8988T (cell line): ENCODE results near the gene LPP.

Experiments used
- DNase-seq: peaks from one replicate; pipeline ENCODE4 v3.0.0; 2011

LPP gene

DNA sequence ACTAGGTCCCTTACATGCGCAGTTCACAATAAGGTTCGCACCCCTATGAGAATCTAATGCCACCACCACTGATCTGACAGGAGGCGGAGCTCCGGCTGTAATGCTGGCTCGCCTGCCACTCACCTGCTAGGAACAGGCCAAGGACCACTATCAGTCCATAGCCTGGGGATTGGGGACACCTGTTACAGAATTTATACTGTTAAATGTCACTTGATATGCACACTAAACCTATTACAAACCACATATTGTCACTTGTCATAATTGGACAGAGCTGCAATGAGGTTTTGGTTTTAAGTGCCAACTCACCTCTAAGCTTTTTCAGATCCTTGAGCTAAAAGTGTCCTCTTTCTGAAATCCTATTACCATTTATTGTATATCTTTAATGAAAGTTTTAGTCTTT, 509.9 kb downstream of the LPP start:
- no peak for DNase-seq

DNA sequence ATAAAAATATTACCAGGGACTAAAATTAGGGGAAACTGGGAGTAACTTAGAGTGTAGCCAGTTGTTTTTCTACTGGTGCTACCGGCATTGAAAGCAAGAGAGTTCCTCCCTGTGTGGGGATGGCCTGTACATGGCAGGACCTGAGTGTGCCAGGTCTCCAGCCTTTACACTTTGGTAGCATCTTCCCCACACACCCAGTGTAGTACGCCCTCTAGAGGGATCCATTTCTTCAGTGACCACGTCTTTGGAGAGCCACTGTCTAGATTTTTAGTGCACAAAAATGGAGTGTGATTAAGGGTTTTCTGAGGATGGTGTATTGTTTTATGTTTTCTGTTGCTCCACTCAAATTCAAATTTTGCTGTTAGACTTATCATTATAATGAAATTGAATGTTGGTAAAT, 510.8 kb downstream of the LPP start:
- DNase-seq: peak; percentile 19

DNA sequence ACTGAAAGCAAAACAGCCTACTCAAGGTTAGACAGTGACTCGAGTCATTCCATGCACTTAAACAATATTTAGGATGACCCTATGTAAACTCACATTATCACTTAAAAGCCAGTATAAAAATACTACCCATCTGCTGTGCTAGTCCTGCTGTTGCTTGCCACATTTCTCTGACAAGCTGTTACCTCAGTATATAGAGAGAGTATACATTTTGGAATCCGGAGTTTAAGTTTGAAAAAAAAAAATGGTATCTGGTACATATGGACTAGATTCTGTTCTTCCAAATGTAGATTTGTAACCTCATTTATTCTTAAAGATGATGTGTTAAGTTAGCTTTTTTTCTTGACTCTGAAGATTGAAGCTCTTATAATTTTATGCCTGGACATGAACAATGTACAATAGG, 514.0 kb downstream of the LPP start:
- DNase-seq: no peak

DNA sequence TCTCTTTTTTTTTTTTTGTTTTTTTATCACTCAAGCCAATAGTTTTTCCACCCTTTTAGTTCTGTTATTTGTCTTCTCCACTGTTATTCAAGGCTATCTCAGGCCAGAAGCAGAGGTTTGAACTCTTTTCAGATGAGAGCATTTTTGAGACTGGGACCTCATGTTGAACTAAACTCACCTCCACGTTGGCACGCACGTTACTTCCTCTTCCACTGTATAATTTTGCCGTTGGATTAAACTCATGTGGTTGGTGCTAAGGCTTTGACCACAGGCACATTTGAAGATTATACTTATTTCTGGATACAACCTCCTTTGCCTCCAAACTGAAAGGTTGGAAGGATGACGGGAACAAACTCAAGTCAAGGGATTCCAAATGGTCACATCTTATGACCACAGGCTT, 516.5 kb downstream of the LPP start:
- DNase-seq: no peak

DNA sequence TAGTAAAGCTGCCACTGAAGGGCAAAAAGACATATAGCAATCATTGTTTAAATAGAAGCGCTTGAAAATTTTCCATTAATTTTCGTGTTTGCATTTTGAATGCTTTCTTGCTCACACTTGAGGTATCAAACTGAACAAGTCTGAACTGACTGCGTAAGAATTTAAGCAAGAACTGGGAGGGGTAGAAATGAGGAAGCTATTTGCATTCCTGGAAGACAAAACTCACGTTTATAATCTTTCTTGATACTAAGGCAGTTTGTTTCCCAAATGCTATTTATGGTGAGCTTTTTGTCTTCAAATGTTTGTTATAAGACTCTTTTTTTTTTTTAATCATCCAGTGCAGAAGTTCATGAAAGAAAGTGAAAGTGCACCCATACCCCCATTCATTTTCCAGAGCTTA, 518.0 kb downstream of the LPP start:
- no peak for DNase-seq

DNA sequence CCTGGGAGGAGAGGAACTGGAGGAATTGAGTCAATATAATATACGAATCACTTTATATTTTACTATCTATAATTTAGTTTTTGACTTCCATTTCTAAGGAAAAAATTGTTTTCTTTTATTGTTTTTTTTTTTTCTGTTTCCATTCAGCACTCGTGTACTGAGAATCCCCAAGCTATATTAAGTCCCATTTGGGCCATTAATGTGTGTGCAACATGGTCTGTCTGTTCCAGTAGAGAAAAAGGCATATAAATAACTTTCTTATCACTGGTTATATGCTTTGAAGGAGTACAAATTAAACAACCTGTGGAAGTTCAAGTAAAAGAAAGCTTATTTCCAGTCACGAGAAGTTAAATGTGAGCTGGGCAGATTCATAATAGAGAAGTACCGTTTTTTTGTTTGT, 518.9 kb downstream of the LPP start:
- no peak for DNase-seq

- no peak for DNase-seq
Observed at GRCh38 chr3:188673646-188674186, 519.8 kb downstream of the LPP start.

DNA sequence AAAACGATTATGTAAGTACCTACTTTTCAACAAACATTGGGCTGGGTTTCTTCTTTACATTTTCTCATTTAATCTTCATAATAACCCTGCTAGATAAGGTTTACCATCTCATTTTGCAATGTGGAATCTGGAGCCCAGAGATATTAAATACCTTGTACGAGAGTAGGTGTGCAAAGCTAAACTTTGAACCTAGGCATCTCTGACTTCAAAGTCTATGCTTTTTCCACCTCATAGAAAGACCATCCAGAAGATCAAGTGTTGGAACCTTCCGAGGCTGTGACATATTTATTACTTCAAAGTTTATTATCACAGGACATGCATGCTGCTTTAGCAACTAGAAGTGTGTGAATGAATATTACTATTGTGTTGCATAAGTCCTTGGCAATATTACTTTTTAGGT, 520.6 kb downstream of the LPP start:
- no peak for DNase-seq

GRCh38 chr3:188677344-188677743, 523.4 kb downstream of the LPP start:
- DNase-seq: no peak

GRCh38 chr3:188680189-188680588, 526.2 kb downstream of the LPP start:
- DNase-seq: no peak

DNA sequence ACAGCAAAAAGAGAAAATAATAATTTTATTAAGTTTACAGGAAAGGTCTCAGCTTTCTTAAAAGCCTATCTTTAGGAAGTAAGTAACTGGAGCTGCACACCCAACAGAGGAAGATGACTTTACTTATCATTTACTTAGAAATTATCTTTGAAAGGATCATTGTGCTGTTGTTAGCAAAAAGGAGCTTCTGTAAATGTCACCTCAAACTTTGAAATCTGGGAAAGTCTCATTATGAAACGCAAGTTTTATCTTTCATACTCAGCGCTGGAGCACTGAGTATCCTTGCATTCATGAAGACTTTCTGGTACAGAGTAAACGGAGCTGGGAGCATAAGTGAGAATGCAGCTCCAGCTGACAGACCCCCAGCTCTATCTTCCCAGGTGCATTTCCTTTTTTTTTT, 526.6 kb downstream of the LPP start:
- DNase-seq: no peak

DNA sequence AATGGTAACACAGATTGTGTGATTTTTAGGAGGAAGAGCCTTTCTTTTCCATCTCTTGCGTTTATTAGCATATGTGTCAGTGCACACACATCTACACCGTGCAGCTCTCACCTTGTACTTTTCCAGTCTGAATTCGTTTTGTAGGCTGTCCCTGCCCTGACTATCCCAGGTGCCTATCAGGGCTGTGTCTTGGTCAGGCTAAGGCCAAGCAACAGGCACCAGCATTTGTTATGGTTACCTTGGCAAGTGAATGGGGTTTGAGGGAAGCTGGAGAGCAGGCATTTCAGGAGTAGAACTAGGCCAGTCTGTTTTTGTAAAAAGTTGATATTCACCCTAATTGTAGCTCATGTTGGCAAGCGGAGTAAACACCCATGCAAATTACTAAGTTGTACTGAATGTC, 528.4 kb downstream of the LPP start:
- DNase-seq: no peak

DNA sequence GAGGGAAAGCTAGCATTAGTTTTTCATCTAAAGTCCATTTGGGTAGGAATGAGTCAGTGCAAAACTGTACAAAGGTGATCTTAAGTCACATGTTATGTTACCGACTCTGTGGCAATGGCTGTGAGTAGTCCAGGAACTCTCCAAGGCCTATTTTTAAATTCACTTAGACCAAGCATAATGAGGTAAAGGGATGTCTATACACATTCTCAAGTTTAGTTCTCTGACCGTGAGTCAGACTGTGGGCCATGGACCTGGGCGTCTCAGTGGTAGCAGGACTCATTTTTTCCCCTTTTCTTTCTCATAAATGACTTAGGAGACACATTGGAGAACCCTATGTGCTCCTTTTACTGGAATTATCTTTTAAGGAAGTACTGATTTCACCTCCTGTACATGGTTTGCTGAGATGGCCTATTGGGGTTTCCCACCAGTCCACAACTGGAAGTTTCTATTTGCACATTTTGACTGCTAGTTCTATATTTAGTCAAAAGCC, 529.1 kb downstream of the LPP start:
- no peak for DNase-seq

GRCh38 chr3:188684276-188684675, 530.3 kb downstream of the LPP start:
- no peak for DNase-seq

DNA sequence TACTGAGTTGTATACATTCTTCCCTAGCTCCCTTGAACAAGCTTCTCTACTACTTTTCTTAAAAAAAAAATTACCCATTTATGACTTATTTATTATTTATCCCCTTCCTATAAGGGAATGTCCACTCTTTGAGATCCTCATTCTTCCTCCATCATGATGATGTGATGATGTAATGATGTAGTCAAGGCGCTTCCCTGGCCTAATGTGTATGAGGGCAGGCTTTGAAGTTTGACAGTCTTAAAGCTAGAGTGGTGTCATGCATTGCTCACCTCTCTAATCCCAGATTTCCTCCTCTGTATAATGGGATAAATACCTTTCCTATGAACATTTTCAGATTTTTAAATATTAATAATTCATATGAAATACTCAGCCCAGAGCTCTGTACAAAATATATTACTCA, 531.8 kb downstream of the LPP start:
- no peak for DNase-seq

GRCh38 chr3:188686324-188686723, 532.4 kb downstream of the LPP start:
- no peak for DNase-seq

DNA sequence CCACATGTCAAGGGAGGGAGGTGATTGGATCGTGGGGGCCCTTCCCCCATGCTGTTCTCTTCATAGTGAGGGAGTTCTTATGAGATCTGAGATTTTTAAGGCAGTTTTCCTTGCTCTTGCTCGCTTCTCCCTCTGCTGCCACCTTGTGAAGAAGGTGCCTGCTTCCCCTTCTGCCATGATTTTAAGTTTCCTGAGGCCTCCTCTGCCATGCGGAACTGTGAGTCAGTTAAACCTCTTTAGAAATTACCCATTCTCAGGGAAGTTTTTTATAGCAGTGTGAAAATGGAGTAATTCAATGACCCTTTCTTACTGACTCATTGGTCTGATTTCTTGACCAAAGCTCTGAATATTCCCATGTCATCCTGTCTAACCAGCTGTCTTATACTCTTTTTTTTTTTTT, 533.4 kb downstream of the LPP start:
- no peak for DNase-seq

DNA sequence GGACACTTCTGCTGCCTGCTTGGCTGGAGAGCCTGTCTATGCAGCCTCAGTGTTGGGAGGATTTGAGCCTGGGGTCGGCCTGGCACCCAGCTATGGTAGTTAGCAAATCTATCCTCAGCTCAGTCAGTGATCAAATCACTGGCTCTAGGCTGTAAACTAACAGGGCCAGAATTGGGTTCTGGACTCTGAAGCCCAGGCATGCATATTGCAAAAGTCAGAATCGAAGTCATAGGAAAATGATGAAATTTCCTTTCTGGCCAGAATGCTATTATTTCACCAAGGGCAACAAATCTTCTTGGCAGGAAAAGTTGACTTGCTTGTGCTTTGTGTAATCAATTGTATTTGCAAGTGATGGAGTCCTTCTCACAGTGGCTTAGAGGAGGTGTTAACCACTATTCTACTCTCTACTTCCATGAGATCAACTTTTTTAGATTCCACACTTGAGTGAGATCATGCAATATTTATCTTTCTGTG, 535.2 kb downstream of the LPP start:
- no peak for DNase-seq

DNA sequence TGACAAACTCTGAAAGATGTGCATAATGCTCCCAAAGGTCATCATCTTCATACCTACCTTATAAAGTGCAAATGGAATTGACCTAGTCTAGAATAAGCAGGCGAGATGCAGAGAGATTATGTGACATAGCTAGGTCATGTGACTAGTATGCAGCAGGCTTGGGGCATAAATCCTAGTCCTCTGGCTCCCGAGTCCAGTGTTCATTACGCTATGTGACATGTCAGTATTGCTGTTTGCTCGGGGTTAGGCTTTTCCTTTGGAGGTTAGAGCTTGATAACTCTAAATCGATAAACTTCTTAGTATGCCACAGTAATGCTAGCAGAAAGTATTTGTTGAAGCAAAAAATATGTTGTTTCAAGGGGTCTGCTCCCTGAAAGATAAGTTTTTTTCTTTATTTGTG, 536.1 kb downstream of the LPP start:
- no peak for DNase-seq

GRCh38 chr3:188691004-188691403, 537.0 kb downstream of the LPP start:
- DNase-seq: no peak

DNA sequence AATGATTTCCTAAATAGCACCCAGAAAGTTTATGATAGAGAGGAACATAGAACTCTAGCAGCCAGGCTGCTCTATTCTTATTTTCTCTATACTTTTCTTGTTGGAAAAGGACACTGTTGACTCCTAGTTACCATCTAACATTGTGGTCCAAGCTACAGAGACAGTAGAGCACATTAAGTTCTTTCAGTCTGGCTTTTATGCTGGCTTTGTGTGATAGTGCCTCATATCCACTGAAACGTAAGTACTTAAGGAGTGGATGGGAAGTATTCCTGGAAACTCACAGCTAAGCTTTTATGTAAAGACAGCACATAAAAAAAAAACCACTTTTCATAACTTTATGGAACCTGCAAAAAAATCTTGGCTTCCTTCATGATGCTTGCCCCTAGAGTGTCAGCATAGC, 537.7 kb downstream of the LPP start:
- DNase-seq: no peak

- no peak for DNase-seq
Observed at GRCh38 chr3:188692700-188693099, 538.7 kb downstream of the LPP start.

DNA sequence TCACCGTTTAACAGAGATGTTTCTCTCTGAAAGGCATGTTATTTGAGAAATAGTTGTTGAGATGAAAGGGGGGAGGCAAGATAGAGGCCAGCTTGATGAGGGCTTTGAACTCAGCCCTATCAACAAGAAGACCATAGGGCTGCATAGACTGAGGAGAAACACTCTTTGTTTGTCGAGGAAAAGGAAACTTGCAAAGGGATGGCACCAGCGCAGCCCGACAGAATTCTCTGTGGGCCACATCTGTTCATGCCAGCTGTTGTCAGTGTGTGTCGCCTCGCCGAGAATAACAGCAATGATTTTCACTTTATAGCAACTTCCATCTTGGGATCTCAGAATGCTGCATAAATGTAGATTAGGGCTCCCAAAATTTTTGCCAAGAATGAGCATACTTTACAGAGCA, 539.5 kb downstream of the LPP start:
- DNase-seq: no peak

DNA sequence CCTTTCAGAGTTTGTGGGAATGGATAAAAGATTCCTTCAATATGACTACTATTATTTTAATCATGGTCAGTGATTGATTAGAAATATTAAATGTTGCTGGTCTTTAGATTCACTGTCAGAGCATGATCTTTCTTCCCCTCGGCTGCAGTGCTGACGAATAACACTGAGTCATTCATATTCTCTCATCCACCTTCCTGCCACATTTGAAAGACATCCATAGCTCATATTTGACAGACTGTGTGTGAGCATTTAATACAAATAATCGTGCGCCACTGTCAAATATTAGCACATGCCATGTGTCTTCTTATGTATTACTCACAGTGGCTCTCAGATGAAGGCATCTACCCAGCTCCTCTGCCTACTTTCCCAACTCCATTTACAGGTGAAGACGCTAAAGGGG, 541.3 kb downstream of the LPP start:
- DNase-seq: no peak

DNA sequence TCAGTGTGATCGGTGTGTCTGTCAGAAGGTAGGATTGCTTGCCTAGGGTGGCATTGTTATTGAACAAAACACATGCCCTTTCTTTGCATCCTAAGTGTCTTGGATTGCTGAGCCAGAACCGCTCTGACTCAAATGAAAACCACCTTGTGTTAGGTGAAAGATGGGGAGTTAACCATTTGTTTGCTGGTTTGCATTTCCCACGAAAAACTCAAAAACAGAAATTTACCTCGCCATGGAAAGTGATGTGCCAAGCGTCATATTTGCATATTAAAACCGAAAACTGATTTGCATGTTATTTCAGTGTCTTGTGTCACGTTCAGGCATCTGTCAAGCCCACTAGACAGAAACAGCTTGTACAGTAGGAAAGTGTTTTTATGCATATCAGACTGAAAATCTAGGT, 543.2 kb downstream of the LPP start:
- DNase-seq: no peak

DNA sequence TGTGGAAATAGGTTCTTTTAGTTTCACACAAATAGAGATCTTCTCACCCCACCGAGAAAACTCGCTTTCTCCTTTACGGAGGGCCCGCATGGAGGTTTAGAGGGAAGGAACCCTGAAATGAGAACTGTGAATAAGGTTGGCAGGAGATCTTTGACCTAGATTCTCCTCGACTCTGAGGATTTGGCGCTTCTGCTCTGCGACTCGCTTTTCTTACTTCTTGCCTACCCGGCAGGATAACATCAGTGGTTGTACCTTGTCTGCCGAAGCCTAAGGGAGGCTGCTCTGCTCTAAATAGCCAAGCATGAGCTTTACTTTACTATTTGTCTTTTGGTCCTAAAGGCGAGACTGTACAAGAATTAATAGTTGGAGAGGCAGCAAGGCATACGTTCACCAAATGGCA, 544.5 kb downstream of the LPP start:
- DNase-seq: no peak
